ENCODE measurements around the gene ANKRD13A. TPM values are rescaled to one million over a fixed set of nuclear protein-coding genes. Genes with fewer than 3 reads are reported as not detected.

Gene ANKRD13A
- total and polyA plus RNA-seq, 2 of the 8 experiments (the other 6 are each of a cell fraction or from before 2014, with no cell fraction given): 16.8 to 21.4 TPM

- H2AK5ac ChIP-seq (ENCODE audit: low read depth, low read length): no peak overlapping the region
- no peak overlapping the region for H3K23ac ChIP-seq (ENCODE audit: insufficient read length)
- DNase-seq (ENCODE audit: low read depth in 1 of 2, low spot score in 2 of 2): no peak
- 89% methylated on average over 4 of the region's 4 CpGs; no CpG with 5 or more reads in 1 of the 2 experiments for WGBS, 2 experiments (ENCODE audit: extremely low coverage in 1 of 2, insufficient coverage in 1 of 2, insufficient read length in 1 of 2, insufficient replicate concordance in 2 of 2, low coverage in 1 of 2, low lambda C conversion rate in 2 of 2, missing lambda C conversion rate in 1 of 2)
- no peak overlapping the region for H2BK20ac ChIP-seq (ENCODE audit: low read length)
- H3K27ac ChIP-seq (ENCODE audit: low read depth, low read length): no peak overlapping the region
- no peak overlapping the region for H2BK5ac ChIP-seq (ENCODE audit: low read depth, low read length)
- peaks cover 0 to 5% (median 0%) of the 10 kb centered on the region in 4 experiments; a peak in 4 of 8 replicates for H3K36me3 ChIP-seq (ENCODE audit: control insufficient read depth in 2 of 4, insufficient read depth in 4 of 4, low read length in 3 of 4)
- H3K4me3 ChIP-seq (ENCODE audit: extremely low read depth in 1 of 4, insufficient read depth in 2 of 4, low read depth in 3 of 4, low read length in 4 of 4): no peak overlapping the region
- H4K5ac ChIP-seq (ENCODE audit: insufficient read length, low read depth, low read length): no peak overlapping the region
- H3K4me1 ChIP-seq (replicated peaks in 1 of 4; ENCODE audit: control insufficient read depth in 3 of 4, insufficient read depth in 4 of 4, low read length in 3 of 4): no peaks in the 10 kb centered on the region
- H3K18ac ChIP-seq (ENCODE audit: extremely low read depth, low read length): no peak overlapping the region
- CTCF ChIA-PET (ENCODE audit: partially characterized antibody): no interaction called here
- H2AFZ ChIP-seq (ENCODE audit: low read length): no peak overlapping the region
- no peak overlapping the region for H3K56ac ChIP-seq (replicated peaks; ENCODE audit: insufficient read length, low read depth, low read length)
- no peak overlapping the region for H3K4ac ChIP-seq (replicated peaks; ENCODE audit: insufficient read length, low read depth, low read length)
- H3K79me2 ChIP-seq (ENCODE audit: control insufficient read depth in 1 of 2, insufficient read depth in 2 of 2, low read length in 2 of 2): no peaks in the 10 kb centered on the region
- TF ChIP-seq ZNF274 (IDR thresholded peaks at IDR 0.05; ENCODE audit: borderline replicate concordance, extremely low read depth, low read length) (no peak), EP300 (IDR thresholded peaks at IDR 0.05; ENCODE audit: borderline replicate concordance in 1 of 2, low read depth in 2 of 2, low read length in 2 of 2) (no peak), TAF1 (IDR thresholded peaks at IDR 0.05; ENCODE audit: low read depth, low read length) (no peak), HDAC6 (IDR thresholded peaks at IDR 0.05; ENCODE audit: low read depth, low read length) (no peak), HDAC2 (IDR thresholded peaks at IDR 0.05; ENCODE audit: borderline replicate concordance in 1 of 2, low read depth in 2 of 2, low read length in 2 of 2) (no peak), SRF (IDR thresholded peaks at IDR 0.05; ENCODE audit: low read depth, low read length) (no peak), CBX8 (IDR thresholded peaks at IDR 0.05; ENCODE audit: borderline replicate concordance, low read depth, low read length) (no peak), NANOG (IDR thresholded peaks at IDR 0.05; ENCODE audit: insufficient read depth, low read depth, low read length, poor library complexity, severe bottlenecking) (no peak), POU5F1 (IDR thresholded peaks at IDR 0.05; ENCODE audit: low read depth, low read length) (no peak), RFX5 (IDR thresholded peaks at IDR 0.05; ENCODE audit: borderline replicate concordance, low read depth, low read length) (no peak)
- no peak overlapping the region for H2BK120ac ChIP-seq (replicated peaks; ENCODE audit: low read depth, low read length)
- H3K14ac ChIP-seq (ENCODE audit: insufficient read length): no peak overlapping the region
- no peak overlapping the region for H4K8ac ChIP-seq (ENCODE audit: extremely low read depth, insufficient read depth, low read length)
- H3K23me2 ChIP-seq (ENCODE audit: low read depth, low read length): no peaks in the 10 kb centered on the region
- FAIRE-seq: no peak
- H3K79me1 ChIP-seq (ENCODE audit: low read depth, low read length): no peaks in the 10 kb centered on the region
- POLR2A ChIA-PET (ENCODE audit: partially characterized antibody): no interaction called here
- H3K27me3 ChIP-seq (replicated peaks in 1 of 4; ENCODE audit: control insufficient read depth in 3 of 4, extremely low read depth in 1 of 4, insufficient read depth in 3 of 4, low read length in 3 of 4): no peaks in the 10 kb centered on the region
- H3K9ac ChIP-seq (replicated peaks in 1 of 4; ENCODE audit: extremely low read depth in 1 of 4, low read depth in 3 of 4, low read length in 3 of 4): no peak overlapping the region
- H2BK15ac ChIP-seq (ENCODE audit: low read length): no peak overlapping the region
- H3K9me3 ChIP-seq (ENCODE audit: insufficient read depth in 2 of 2, low read depth in 1 of 2, low read length in 1 of 2): no peaks in the 10 kb centered on the region
- H4K20me1 ChIP-seq (replicated peaks in 1 of 2; ENCODE audit: control insufficient read depth in 1 of 2, insufficient read depth in 2 of 2, low read length in 2 of 2): no peaks in the 10 kb centered on the region
- no peak overlapping the region for H3K4me2 ChIP-seq (ENCODE audit: insufficient read depth in 1 of 2, low read depth in 2 of 2, low read length in 2 of 2)
- no peak overlapping the region for H2BK12ac ChIP-seq (ENCODE audit: low read depth, low read length)
- H4K91ac ChIP-seq (replicated peaks; ENCODE audit: insufficient read length, low read length): no peak overlapping the region
Measured at GRCh38 chr12:109966546-109966945, 32.7 kb upstream of the ANKRD13A start.

Data from H1 (cell line).